Measurements from ENCODE around the gene HIVEP3.

Gene HIVEP3

GRCh38 chr1:41735139-41735538 lies 183.6 kb downstream of the HIVEP3 start:
- no peaks in the 10 kb centered on the region for H3K79me1 ChIP-seq (ENCODE audit: low read depth, low read length)
- no peak overlapping the region for H4K91ac ChIP-seq (ENCODE audit: low read depth, low read length, poor library complexity)
- H3K14ac ChIP-seq (ENCODE audit: low read length), result no peak overlapping the region
- no peaks in the 10 kb centered on the region for H3K36me3 ChIP-seq (replicated peaks in 1 of 2; ENCODE audit: control insufficient read depth in 2 of 2, insufficient read depth in 2 of 2, low read length in 2 of 2)
- peak overlapping the region; percentile 80 for H2AFZ ChIP-seq (ENCODE audit: low read length)
- H3K4me1 ChIP-seq (ENCODE audit: control insufficient read depth in 2 of 2, insufficient read depth in 1 of 2, low read depth in 1 of 2, low read length in 2 of 2), result peaks cover 9 to 12% of the 10 kb centered on the region in 2 donors
- no peak overlapping the region for H3K4me3 ChIP-seq (ENCODE audit: low read length in 2 of 2)
- no peaks in the 10 kb centered on the region for H3K27me3 ChIP-seq (ENCODE audit: control insufficient read depth in 3 of 3, insufficient read depth in 3 of 3, low read depth in 1 of 3, low read length in 3 of 3)
- H2BK15ac ChIP-seq (ENCODE audit: low read length), result no peak overlapping the region
- no peak overlapping the region for H3K18ac ChIP-seq (ENCODE audit: low read length)
- H2BK5ac ChIP-seq (ENCODE audit: low read length), result no peak overlapping the region
- no peak overlapping the region for H3K4me2 ChIP-seq (ENCODE audit: insufficient read depth, low read length, poor library complexity, severe bottlenecking)
- no peak overlapping the region for H3K27ac ChIP-seq (replicated peaks; ENCODE audit: low read length)
- H4K8ac ChIP-seq (ENCODE audit: low read depth, low read length), result no peak overlapping the region
- no peak overlapping the region for H3K23ac ChIP-seq (ENCODE audit: low read depth, low read length, poor library complexity)
- H3K9me3 ChIP-seq (replicated peaks in 1 of 2; ENCODE audit: control insufficient read depth in 2 of 2, insufficient read depth in 1 of 2, low read depth in 1 of 2, low read length in 2 of 2), result no peaks in the 10 kb centered on the region
- H2BK120ac ChIP-seq (ENCODE audit: low read depth, low read length), result no peak overlapping the region
- H3K4ac ChIP-seq (ENCODE audit: low read length), result no peak overlapping the region
- no peak overlapping the region for H3K9ac ChIP-seq (ENCODE audit: low read depth, low read length, poor library complexity)
- no peak overlapping the region for H2BK12ac ChIP-seq (ENCODE audit: low read length)
- WGBS, 2 donors (ENCODE audit: extremely low coverage in 2 of 2, insufficient read length in 2 of 2, insufficient replicate concordance in 1 of 2), result no CpG with 5 or more reads among the region's 4 CpGs
- H2AK5ac ChIP-seq (ENCODE audit: low read depth, low read length), result no peak overlapping the region
- DNase-seq (ENCODE audit: low spot score), result no peak

- no peak overlapping the region for H2AFZ ChIP-seq (ENCODE audit: low read length)
- no peaks in the 10 kb centered on the region for H3K36me3 ChIP-seq (replicated peaks in 1 of 2; ENCODE audit: control insufficient read depth in 2 of 2, insufficient read depth in 2 of 2, low read length in 2 of 2)
- WGBS, 2 donors (ENCODE audit: extremely low coverage in 2 of 2, insufficient read length in 2 of 2, insufficient replicate concordance in 1 of 2), result no CpG with 5 or more reads among the region's 11 CpGs
- no peaks in the 10 kb centered on the region for H3K9me3 ChIP-seq (replicated peaks in 1 of 2; ENCODE audit: control insufficient read depth in 2 of 2, insufficient read depth in 1 of 2, low read depth in 1 of 2, low read length in 2 of 2)
- H3K18ac ChIP-seq (ENCODE audit: low read length), result peak overlapping the region; percentile 41
- no peak overlapping the region for H3K23ac ChIP-seq (ENCODE audit: low read depth, low read length, poor library complexity)
- H2BK120ac ChIP-seq (ENCODE audit: low read depth, low read length), result peak overlapping the region; percentile 62
- DNase-seq (ENCODE audit: low spot score), result no peak
- no peaks in the 10 kb centered on the region for H3K27me3 ChIP-seq (ENCODE audit: control insufficient read depth in 3 of 3, insufficient read depth in 3 of 3, low read depth in 1 of 3, low read length in 3 of 3)
- H3K4me1 ChIP-seq (ENCODE audit: control insufficient read depth in 2 of 2, insufficient read depth in 1 of 2, low read depth in 1 of 2, low read length in 2 of 2), result peaks cover 12% of the 10 kb centered on the region in 2 donors
- no peak overlapping the region for H3K4me3 ChIP-seq (ENCODE audit: low read length in 2 of 2)
- H2BK12ac ChIP-seq (ENCODE audit: low read length), result no peak overlapping the region
- peak overlapping the region; percentile 25 for H3K14ac ChIP-seq (ENCODE audit: low read length)
- peak overlapping the region; percentile 38 for H3K9ac ChIP-seq (ENCODE audit: low read depth, low read length, poor library complexity)
- H2BK15ac ChIP-seq (ENCODE audit: low read length), result no peak overlapping the region
- no peak overlapping the region for H4K91ac ChIP-seq (ENCODE audit: low read depth, low read length, poor library complexity)
- no peak overlapping the region for H3K4me2 ChIP-seq (ENCODE audit: insufficient read depth, low read length, poor library complexity, severe bottlenecking)
- H3K4ac ChIP-seq (ENCODE audit: low read length), result no peak overlapping the region
- no peaks in the 10 kb centered on the region for H3K79me1 ChIP-seq (ENCODE audit: low read depth, low read length)
- no peak overlapping the region for H2AK5ac ChIP-seq (ENCODE audit: low read depth, low read length)
- no peak overlapping the region for H4K8ac ChIP-seq (ENCODE audit: low read depth, low read length)
- H3K27ac ChIP-seq (replicated peaks; ENCODE audit: low read length), result no peak overlapping the region
- no peak overlapping the region for H2BK5ac ChIP-seq (ENCODE audit: low read length)
These were observed 184.3 kb downstream of the HIVEP3 start for GRCh38 chr1:41734201-41734970.

GRCh38 chr1:41733725-41734124 lies 185.0 kb downstream of the HIVEP3 start:
- Histone ChIP-seq H3K18ac (ENCODE audit: low read length) (peak overlapping the region; percentile 41), H2AFZ (ENCODE audit: low read length) (peak overlapping the region; percentile 53), H3K27me3 (ENCODE audit: control insufficient read depth in 3 of 3, insufficient read depth in 3 of 3, low read depth in 1 of 3, low read length in 3 of 3) (no peaks in the 10 kb centered on the region), H3K4ac (ENCODE audit: low read length) (no peak overlapping the region), H4K8ac (ENCODE audit: low read depth, low read length) (no peak overlapping the region), H3K4me3 (ENCODE audit: low read length in 2 of 2) (no peak overlapping the region), H3K14ac (ENCODE audit: low read length) (peak overlapping the region; percentile 25), H3K79me1 (ENCODE audit: low read depth, low read length) (no peaks in the 10 kb centered on the region), H3K9ac (ENCODE audit: low read depth, low read length, poor library complexity) (peak overlapping the region; percentile 38), H3K36me3 (replicated peaks in 1 of 2; ENCODE audit: control insufficient read depth in 2 of 2, insufficient read depth in 2 of 2, low read length in 2 of 2) (no peaks in the 10 kb centered on the region), H2BK120ac (ENCODE audit: low read depth, low read length) (peak overlapping the region; percentile 62), H2BK5ac (ENCODE audit: low read length) (no peak overlapping the region), H3K4me1 (ENCODE audit: control insufficient read depth in 2 of 2, insufficient read depth in 1 of 2, low read depth in 1 of 2, low read length in 2 of 2) (peaks cover 12 to 14% of the 10 kb centered on the region in 2 donors), H3K27ac (replicated peaks; ENCODE audit: low read length) (no peak overlapping the region), H2AK5ac (ENCODE audit: low read depth, low read length) (no peak overlapping the region), H3K4me2 (ENCODE audit: insufficient read depth, low read length, poor library complexity, severe bottlenecking) (no peak overlapping the region), H2BK12ac (ENCODE audit: low read length) (no peak overlapping the region), H3K23ac (ENCODE audit: low read depth, low read length, poor library complexity) (no peak overlapping the region), H4K91ac (ENCODE audit: low read depth, low read length, poor library complexity) (no peak overlapping the region), H3K9me3 (replicated peaks in 1 of 2; ENCODE audit: control insufficient read depth in 2 of 2, insufficient read depth in 1 of 2, low read depth in 1 of 2, low read length in 2 of 2) (no peaks in the 10 kb centered on the region), H2BK15ac (ENCODE audit: low read length) (no peak overlapping the region)
- DNase-seq (ENCODE audit: low spot score), result no peak
- WGBS, 2 donors (ENCODE audit: extremely low coverage in 2 of 2, insufficient read length in 2 of 2, insufficient replicate concordance in 1 of 2), result no CpG with 5 or more reads among the region's 2 CpGs

- Histone ChIP-seq H2BK12ac (ENCODE audit: low read length) (no peak overlapping the region), H3K4me3 (ENCODE audit: low read length in 2 of 2) (no peak overlapping the region), H3K36me3 (replicated peaks in 1 of 2; ENCODE audit: control insufficient read depth in 2 of 2, insufficient read depth in 2 of 2, low read length in 2 of 2) (no peaks in the 10 kb centered on the region), H3K14ac (ENCODE audit: low read length) (no peak overlapping the region), H2BK120ac (ENCODE audit: low read depth, low read length) (no peak overlapping the region), H2BK5ac (ENCODE audit: low read length) (no peak overlapping the region), H4K91ac (ENCODE audit: low read depth, low read length, poor library complexity) (no peak overlapping the region), H3K9ac (ENCODE audit: low read depth, low read length, poor library complexity) (no peak overlapping the region), H3K9me3 (replicated peaks in 1 of 2; ENCODE audit: control insufficient read depth in 2 of 2, insufficient read depth in 1 of 2, low read depth in 1 of 2, low read length in 2 of 2) (no peaks in the 10 kb centered on the region), H2AFZ (ENCODE audit: low read length) (no peak overlapping the region), H2BK15ac (ENCODE audit: low read length) (no peak overlapping the region), H2AK5ac (ENCODE audit: low read depth, low read length) (no peak overlapping the region), H3K27ac (replicated peaks; ENCODE audit: low read length) (no peak overlapping the region), H3K79me1 (ENCODE audit: low read depth, low read length) (no peaks in the 10 kb centered on the region), H4K8ac (ENCODE audit: low read depth, low read length) (no peak overlapping the region), H3K27me3 (ENCODE audit: control insufficient read depth in 3 of 3, insufficient read depth in 3 of 3, low read depth in 1 of 3, low read length in 3 of 3) (no peaks in the 10 kb centered on the region), H3K4ac (ENCODE audit: low read length) (no peak overlapping the region), H3K18ac (ENCODE audit: low read length) (no peak overlapping the region), H3K4me1 (ENCODE audit: control insufficient read depth in 2 of 2, insufficient read depth in 1 of 2, low read depth in 1 of 2, low read length in 2 of 2) (peaks cover 12 to 15% of the 10 kb centered on the region in 2 donors), H3K23ac (ENCODE audit: low read depth, low read length, poor library complexity) (no peak overlapping the region), H3K4me2 (ENCODE audit: insufficient read depth, low read length, poor library complexity, severe bottlenecking) (no peak overlapping the region)
- WGBS, 2 donors (ENCODE audit: extremely low coverage in 2 of 2, insufficient read length in 2 of 2, insufficient replicate concordance in 1 of 2), result no CpG with 5 or more reads among the region's 2 CpGs
- no peak for DNase-seq (ENCODE audit: low spot score)
These were observed 185.7 kb downstream of the HIVEP3 start for GRCh38 chr1:41733021-41733420.
